ENCODE results near the gene MCF2L.

DNA sequence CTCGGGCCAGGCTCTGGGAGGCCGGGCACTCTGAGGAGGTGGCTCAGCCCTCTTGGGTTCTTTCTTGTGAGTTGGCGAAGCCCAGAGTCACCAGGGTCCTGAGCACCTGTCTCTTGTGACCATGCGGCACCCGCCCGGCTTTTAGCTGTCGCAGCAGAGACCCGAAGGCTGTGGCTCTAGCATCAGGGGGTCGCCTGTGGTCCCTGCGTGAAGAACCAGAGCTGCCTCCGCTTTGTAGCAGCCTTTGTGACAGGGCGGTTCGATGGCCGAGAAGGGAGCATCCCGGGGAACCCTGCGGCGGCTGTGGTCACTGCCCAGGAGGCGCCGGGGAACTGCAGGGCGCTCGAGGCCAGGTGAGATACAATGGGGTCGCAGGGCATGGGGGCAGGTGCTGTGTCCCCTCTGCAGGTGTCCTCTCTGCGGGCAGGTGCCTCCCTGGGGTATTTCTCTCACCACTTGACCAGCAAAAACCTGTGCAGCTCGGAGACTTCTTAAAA, 10.4 kb downstream of the MCF2L start:
- TF ChIP-seq CTCF (conservative IDR thresholded peaks at IDR 0.05; ENCODE audit: low read depth in 2 of 2) (no peak), CREB1 (CRISPR knock-in tag; IDR thresholded peaks at IDR 0.05; ENCODE audit: low read depth) (no peak), ZNF114 (CRISPR knock-in tag; IDR thresholded peaks at IDR 0.05) (no peak), POLR2AphosphoS5 (IDR thresholded peaks at IDR 0.05; ENCODE audit: low read depth) (no peak)
